ENCODE results near the gene APBA3.

The APBA3 gene

GRCh38 chr19:3708207-3708931 is 53.1 kb downstream of the APBA3 start, which contains the start of gene TJP3:
Gene TJP3 (plus strand): TSS chr19:3708384. CDS start chr19:3728433, 20,049 bp downstream.
- in situ Hi-C loops (cut with HindIII; ENCODE audit: low pct_ligation_motif_present, low sequenced_read_pairs): no loop called here
- no peaks in the 10 kb centered on the region for H3K36me3 ChIP-seq (replicated peaks)
- H3K27ac ChIP-seq: no peak within 1 kb of the TSS
- no peak for TF ChIP-seq CTCF (IDR thresholded peaks at IDR 0.05; ENCODE audit: low read depth, low read length, missing control alignments)
- no peak for DNase-seq
- H3K4me3 ChIP-seq (ENCODE audit: low read depth, low read length): no peak within 1 kb of the TSS
- peaks cover 11% of the 10 kb centered on the region for H3K27me3 ChIP-seq (replicated peaks)

- Histone ChIP-seq H3K27ac (no peak overlapping the region), H3K4me3 (ENCODE audit: low read depth, low read length) (no peak overlapping the region), H3K27me3 (replicated peaks) (peaks cover 11% of the 10 kb centered on the region), H3K36me3 (replicated peaks) (no peaks in the 10 kb centered on the region)
- in situ Hi-C loops (cut with HindIII; ENCODE audit: low pct_ligation_motif_present, low sequenced_read_pairs): no loop called here
- no peak for TF ChIP-seq CTCF (IDR thresholded peaks at IDR 0.05; ENCODE audit: low read depth, low read length, missing control alignments)
- no peak for DNase-seq
These were observed 53.7 kb downstream of the APBA3 start for GRCh38 chr19:3707868-3708206.

- H3K27ac ChIP-seq: no peak overlapping the region
- no peak for DNase-seq
- no peak for TF ChIP-seq CTCF (IDR thresholded peaks at IDR 0.05; ENCODE audit: low read depth, low read length, missing control alignments)
- no peak overlapping the region for H3K4me3 ChIP-seq (ENCODE audit: low read depth, low read length)
- in situ Hi-C loops (cut with HindIII; ENCODE audit: low pct_ligation_motif_present, low sequenced_read_pairs): no loop called here
- H3K27me3 ChIP-seq (replicated peaks): no peaks in the 10 kb centered on the region
- H3K36me3 ChIP-seq (replicated peaks): no peaks in the 10 kb centered on the region
These were observed 60.3 kb downstream of the APBA3 start for GRCh38 chr19:3701200-3701599.

Data from brain microvascular endothelial cell (primary cell).